GM18520 (cell line): ENCODE results near the gene CLVS2.

Experiments
- ATAC-seq: cut with Tn5 transposase; IDR thresholded peaks from one replicate; pipeline ENCODE4 v1.9.1; 2021; ENCODE audit not compliant: unreplicated experiment

Gene CLVS2

GRCh38 chr6:123118811-123119210, 122.8 kb downstream of the CLVS2 start:
- no peak for ATAC-seq
